HG03469 (cell line): Measurements from ENCODE around the gene CNTNAP2.
"Not testable (repeated sequence)": the region's sequence is repeated elsewhere in the genome, so short reads cannot be mapped to it uniquely, and the experiment has no call there.

Experiments used
- ATAC-seq: cut with Tn5 transposase; IDR thresholded peaks from one replicate; pipeline ENCODE4 v1.9.1; 2021; ENCODE audit warnings: mild to moderate bottlenecking, moderate library complexity, moderate number of reproducible peaks; ENCODE audit not compliant: unreplicated experiment

CNTNAP2 gene

GRCh38 chr7:148434181-148434757 lies 2317.7 kb downstream of the CNTNAP2 start:
- no peak for ATAC-seq

GRCh38 chr7:148434887-148435286 lies 2318.3 kb downstream of the CNTNAP2 start:
- ATAC-seq: no peak

- no peak for ATAC-seq
These were observed 2319.1 kb downstream of the CNTNAP2 start for GRCh38 chr7:148435715-148436114.

- ATAC-seq: no peak
These were observed 2319.5 kb downstream of the CNTNAP2 start for GRCh38 chr7:148436135-148436534.

- no peak for ATAC-seq
These were observed 2320.0 kb downstream of the CNTNAP2 start for GRCh38 chr7:148436571-148436970.

GRCh38 chr7:148437043-148437442 lies 2320.4 kb downstream of the CNTNAP2 start:
- ATAC-seq: no peak

- ATAC-seq: no peak
These were observed 2325.6 kb downstream of the CNTNAP2 start for GRCh38 chr7:148442141-148442655.

GRCh38 chr7:148442933-148443332 lies 2326.3 kb downstream of the CNTNAP2 start:
- ATAC-seq: no peak

- no peak for ATAC-seq
These were observed 2328.9 kb downstream of the CNTNAP2 start for GRCh38 chr7:148445260-148446044.

- peak; percentile 96 for ATAC-seq
These were observed 2330.7 kb downstream of the CNTNAP2 start for GRCh38 chr7:148447221-148447849.

- not testable (repeated sequence) for ATAC-seq
These were observed 2334.9 kb downstream of the CNTNAP2 start for GRCh38 chr7:148451526-148451925.

GRCh38 chr7:148456351-148456750 lies 2339.8 kb downstream of the CNTNAP2 start:
- no peak for ATAC-seq

- ATAC-seq: no peak
These were observed 2340.8 kb downstream of the CNTNAP2 start for GRCh38 chr7:148457310-148457921.

GRCh38 chr7:148458263-148458662 lies 2341.7 kb downstream of the CNTNAP2 start:
- no peak for ATAC-seq

- no peak for ATAC-seq
These were observed 2345.0 kb downstream of the CNTNAP2 start for GRCh38 chr7:148461392-148462179.

- ATAC-seq: not testable (repeated sequence)
These were observed 2346.2 kb downstream of the CNTNAP2 start for GRCh38 chr7:148462774-148463173.

GRCh38 chr7:148463210-148463609 lies 2346.6 kb downstream of the CNTNAP2 start:
- no peak for ATAC-seq

GRCh38 chr7:148464947-148465346 lies 2348.3 kb downstream of the CNTNAP2 start:
- ATAC-seq: no peak

GRCh38 chr7:148465441-148465840 lies 2348.8 kb downstream of the CNTNAP2 start:
- ATAC-seq: not testable (repeated sequence)

GRCh38 chr7:148466120-148466519 lies 2349.5 kb downstream of the CNTNAP2 start:
- ATAC-seq: no peak
